GM12872 (cell line): ENCODE measurements around the gene SMIM38.

ENCODE experiments used
- CTCF ChIP-seq: IDR thresholded peaks from 3 replicates; pipeline ENCODE4 v1.5.1; 2011; ENCODE audit warnings: low read depth, mild to moderate bottlenecking, low read length, moderate library complexity; ENCODE audit not compliant: insufficient read depth

Gene SMIM38

GRCh38 chr11:69154211-69154913 lies 1.4 kb upstream of the SMIM38 start:
- no peak for TF ChIP-seq CTCF

DNA sequence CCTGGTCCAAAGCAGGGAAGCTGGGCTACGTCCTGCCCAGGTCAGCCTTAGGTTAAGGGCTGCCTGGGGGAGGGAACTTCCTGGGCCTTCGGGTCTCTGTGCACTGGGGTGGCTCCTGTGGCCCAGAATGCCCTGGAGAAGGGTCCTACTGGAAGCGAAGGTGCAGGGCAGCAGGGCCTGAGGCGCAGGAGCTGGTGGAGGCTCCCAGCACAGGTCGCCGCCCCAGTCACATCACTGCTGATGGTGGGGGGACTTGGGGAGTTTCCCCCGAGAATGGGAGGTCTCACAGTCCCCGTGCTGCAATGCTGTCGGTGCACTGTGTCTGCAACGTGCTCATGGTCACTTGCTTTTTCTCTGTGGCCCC lies 815 bp upstream of the SMIM38 start:
- TF ChIP-seq CTCF: no peak

GRCh38 chr11:69156235-69156639 lies 502 bp downstream of the SMIM38 start:
- TF ChIP-seq CTCF: no peak

DNA sequence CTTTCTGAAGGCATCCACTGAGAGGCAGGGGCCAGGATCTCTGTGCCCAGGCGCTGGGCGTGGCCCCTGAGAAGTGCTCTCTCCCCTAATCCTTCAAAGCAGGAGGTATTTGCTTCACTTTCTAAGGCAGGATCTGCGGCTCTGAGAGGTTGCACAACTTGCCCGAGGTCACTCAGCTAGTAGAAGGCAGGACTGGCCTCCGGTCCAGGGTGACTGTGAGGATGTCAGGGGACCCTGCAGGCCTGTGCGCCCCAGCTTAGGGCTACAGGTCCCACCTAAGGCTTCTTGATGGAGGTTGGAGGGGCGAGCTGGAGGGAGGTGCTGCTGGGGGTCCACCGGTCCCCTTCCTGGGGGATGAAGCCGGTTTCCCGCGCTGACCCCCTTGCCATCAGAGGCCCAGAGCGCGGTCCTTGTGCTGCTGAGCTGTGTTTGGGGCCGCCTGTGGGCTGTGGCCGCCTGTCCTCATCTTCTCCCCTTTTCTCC lies 979 bp downstream of the SMIM38 start:
- no peak for TF ChIP-seq CTCF

GRCh38 chr11:69157156-69157821 lies 1.6 kb downstream of the SMIM38 start:
- TF ChIP-seq CTCF: no peak

GRCh38 chr11:69157822-69158231 lies 2.1 kb downstream of the SMIM38 start:
- TF ChIP-seq CTCF: no peak

DNA sequence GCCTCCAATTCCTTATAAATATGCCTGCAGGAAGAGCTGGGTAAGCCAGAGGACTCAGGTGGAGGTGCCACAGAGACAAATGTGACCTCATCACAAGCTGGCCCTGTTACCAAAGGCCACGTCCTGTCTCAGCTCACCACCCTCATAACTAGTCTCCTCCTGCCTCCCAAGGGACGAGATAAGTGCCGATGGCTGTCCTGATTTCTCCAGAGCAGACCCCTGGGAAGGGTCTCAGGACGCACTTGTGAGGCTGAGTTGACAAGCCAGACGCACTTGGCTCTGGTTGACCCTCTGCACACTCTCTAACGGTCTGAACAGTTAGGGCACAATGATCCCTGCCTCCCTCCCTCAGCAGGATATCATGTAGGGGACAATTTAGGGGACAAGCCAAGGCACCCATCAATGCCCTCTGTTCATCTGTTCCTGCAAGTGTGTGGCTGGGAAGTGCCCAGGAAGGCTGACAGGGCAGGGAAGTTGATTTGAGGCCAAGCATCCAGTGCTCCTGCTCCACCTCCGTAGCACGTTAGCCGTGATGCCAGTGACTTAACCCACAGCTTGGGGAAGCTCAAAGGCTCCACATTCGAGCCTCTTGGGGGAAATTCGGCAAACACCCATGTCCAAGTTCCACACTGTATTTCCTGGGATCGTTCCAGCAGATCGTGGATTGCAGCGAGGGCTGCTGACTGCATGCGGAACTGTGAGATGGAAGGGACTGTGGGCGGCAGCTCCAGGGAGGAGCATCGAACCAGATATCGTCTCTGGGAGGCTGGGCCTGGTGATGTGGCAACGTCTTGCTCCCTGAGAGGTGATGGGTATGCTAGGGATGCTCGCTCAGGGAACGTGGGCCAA lies 2.8 kb downstream of the SMIM38 start:
- no peak for TF ChIP-seq CTCF
